Activated CD4-positive, alpha-beta memory T cell treated with anti-CD3 and anti-CD28 coated beads, Interleukin-2, amount 10 ng/mL, durations not matched to agents 7 days and 5 days (primary cell): Measurements from ENCODE around the gene CHIA. TPM values are rescaled to one million over a fixed set of nuclear protein-coding genes. Genes with fewer than 3 reads are reported as not detected.
"Not testable (repeated sequence)": the region's sequence is repeated elsewhere in the genome, so short reads cannot be mapped to it uniquely, and the experiment has no call there.

ENCODE experiments used
- CTCF ChIA-PET: fragments of 350-600 bp; sonication (Branson Sonifier 250); formaldehyde crosslinking; loops from one replicate; lab custom pipeline; 2021; ENCODE audit warnings: antibody characterized with exemption, inconsistent platforms; lab: Charles Lee
- POLR2A ChIA-PET: fragments of 350-600 bp; sonication (Branson Sonifier 250); formaldehyde crosslinking; loops from one replicate; lab custom pipeline; 2021; ENCODE audit warnings: antibody characterized with exemption; lab: Charles Lee
- DNase-seq: peaks from one replicate; pipeline ENCODE4 v3.0.0-alpha.2; 2020
- H3K27ac Mint-ChIP-seq: one replicate; pipeline ENCODE4 v1.8.0; 2021; ENCODE audit warnings: mild to moderate bottlenecking, mixed read lengths
- H3K27me3 Mint-ChIP-seq: one replicate; pipeline ENCODE4 v1.8.0; 2021; ENCODE audit warnings: mixed read lengths
- H3K36me3 Mint-ChIP-seq: one replicate; pipeline ENCODE4 v1.8.0; 2021; ENCODE audit warnings: low read depth, mixed read lengths
- H3K4me1 Mint-ChIP-seq: one replicate; pipeline ENCODE4 v1.8.0; 2021; ENCODE audit warnings: mixed read lengths
- H3K4me3 Mint-ChIP-seq: one replicate; pipeline ENCODE4 v1.8.0; 2021; ENCODE audit warnings: mild to moderate bottlenecking, mixed read lengths
- H3K9me3 Mint-ChIP-seq: one replicate; pipeline ENCODE4 v1.8.0; 2021; ENCODE audit warnings: mixed read lengths
- total RNA-seq, 2 experiments: library from RNA; stranded (reverse); gene quantifications; one replicate each; pipeline ENCODE4 v1.2.3, GENCODE V29; 2021

CHIA gene
- total RNA-seq, 2 experiments from 2014 or later: not detected

DNA sequence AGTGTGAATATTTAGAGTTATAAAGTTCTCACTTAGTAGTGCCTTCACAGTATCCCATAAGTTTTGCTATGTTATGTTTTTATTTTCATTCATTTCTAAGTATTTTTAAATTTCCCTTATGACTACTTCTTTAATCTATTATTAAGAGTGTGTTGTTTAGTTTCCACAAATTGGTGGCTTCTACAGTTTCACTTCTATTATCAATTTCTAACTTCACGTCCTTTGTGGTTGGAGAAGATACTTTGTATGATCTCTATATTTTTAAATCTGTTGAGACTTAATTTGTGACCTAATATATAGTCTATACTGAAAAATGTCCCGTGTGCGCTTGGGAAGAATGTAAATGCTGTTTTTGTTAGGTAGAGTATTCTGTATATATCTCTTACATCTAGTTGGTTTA lies 11.7 kb downstream of the CHIA start:
- H3K4me3 Mint-ChIP-seq: no peak overlapping the region
- DNase-seq: no peak
- POLR2A ChIA-PET: no interaction called here
- H3K4me1 Mint-ChIP-seq: peaks cover 2% of the 10 kb centered on the region
- peaks cover 6% of the 10 kb centered on the region for H3K36me3 Mint-ChIP-seq
- no peak overlapping the region for H3K27ac Mint-ChIP-seq
- CTCF ChIA-PET: no interaction called here
- peaks cover 10% of the 10 kb centered on the region for H3K9me3 Mint-ChIP-seq
- H3K27me3 Mint-ChIP-seq: peaks cover 26% of the 10 kb centered on the region

DNA sequence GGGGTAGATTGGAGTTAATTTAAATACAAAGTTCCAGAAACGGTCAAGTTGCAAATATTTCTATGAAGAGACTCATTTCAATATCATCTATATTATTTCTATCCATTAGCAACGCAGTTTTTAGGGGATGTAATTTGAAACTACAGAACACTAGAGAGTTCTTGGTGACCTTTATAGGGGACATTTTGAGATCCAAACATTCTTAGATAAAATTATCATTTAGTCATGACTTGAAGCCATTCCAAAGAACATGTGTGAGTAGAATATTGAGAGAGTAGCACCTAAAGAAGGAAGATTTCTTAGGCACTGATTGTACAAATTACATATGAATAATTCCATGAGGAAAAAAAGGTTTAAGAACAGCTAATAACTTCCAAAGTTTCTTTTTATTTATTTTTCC lies 19.0 kb downstream of the CHIA start:
- H3K27me3 Mint-ChIP-seq: peaks cover 25% of the 10 kb centered on the region
- no peak for DNase-seq
- ChIA-PET CTCF (no interaction called here), POLR2A (no interaction called here)
- no peaks in the 10 kb centered on the region for H3K9me3 Mint-ChIP-seq
- peaks cover 3% of the 10 kb centered on the region for H3K36me3 Mint-ChIP-seq
- H3K4me1 Mint-ChIP-seq: no peaks in the 10 kb centered on the region
- no peak overlapping the region for H3K4me3 Mint-ChIP-seq
- no peak overlapping the region for H3K27ac Mint-ChIP-seq

DNA sequence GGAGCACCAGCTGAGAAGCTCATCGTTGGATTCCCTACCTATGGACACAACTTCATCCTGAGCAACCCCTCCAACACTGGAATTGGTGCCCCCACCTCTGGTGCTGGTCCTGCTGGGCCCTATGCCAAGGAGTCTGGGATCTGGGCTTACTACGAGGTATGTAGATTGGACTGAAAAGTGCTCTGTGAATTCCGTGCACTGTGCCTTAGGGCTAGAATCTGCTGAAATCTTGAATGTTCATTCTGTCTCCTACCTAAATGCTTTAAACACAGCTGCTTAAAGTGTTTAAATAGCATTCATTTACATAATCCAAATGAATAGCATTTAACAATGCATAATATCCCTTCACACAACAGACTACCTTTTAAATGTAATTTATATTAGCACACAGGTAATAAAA lies 27.9 kb downstream of the CHIA start:
- H3K4me1 Mint-ChIP-seq: peaks cover 6% of the 10 kb centered on the region
- H3K4me3 Mint-ChIP-seq: no peak overlapping the region
- ChIA-PET CTCF (no interaction called here), POLR2A (no interaction called here)
- no peaks in the 10 kb centered on the region for H3K9me3 Mint-ChIP-seq
- no peak for DNase-seq
- H3K36me3 Mint-ChIP-seq: no peaks in the 10 kb centered on the region
- H3K27ac Mint-ChIP-seq: no peak overlapping the region
- peaks cover 5% of the 10 kb centered on the region for H3K27me3 Mint-ChIP-seq

DNA sequence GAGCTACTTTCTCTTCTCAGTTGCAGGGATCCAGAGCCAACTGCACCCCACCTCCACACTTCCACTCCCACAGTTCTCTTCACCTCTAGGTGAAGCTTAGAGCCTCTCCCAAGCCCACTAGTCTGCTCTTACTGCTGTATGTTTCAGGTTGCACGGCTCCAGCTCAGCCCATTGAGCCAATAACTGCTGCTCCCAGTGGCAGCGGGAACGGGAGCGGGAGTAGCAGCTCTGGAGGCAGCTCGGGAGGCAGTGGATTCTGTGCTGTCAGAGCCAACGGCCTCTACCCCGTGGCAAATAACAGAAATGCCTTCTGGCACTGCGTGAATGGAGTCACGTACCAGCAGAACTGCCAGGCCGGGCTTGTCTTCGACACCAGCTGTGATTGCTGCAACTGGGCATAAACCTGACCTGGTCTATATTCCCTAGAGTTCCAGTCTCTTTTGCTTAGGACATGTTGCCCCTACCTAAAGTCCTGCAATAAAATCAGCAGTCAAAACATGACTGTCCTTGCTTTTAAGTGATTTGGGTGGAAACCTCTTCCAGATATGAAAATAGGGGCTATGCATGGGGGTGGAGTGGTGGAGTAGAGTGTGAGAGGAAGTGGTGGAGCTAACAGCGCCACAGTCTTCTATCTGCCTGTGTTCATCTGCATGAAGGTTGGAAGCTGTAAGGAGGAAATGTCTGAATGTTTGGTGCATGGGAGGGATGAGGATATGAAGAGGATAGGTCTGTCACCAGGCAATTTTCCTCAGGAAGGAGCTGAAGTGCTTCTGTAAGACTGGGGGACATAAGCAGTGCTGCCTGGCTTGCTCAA lies 29.6 kb downstream of the CHIA start:
- DNase-seq: no peak
- Mint-ChIP-seq H3K27ac (no peak overlapping the region), H3K9me3 (no peaks in the 10 kb centered on the region), H3K36me3 (no peaks in the 10 kb centered on the region), H3K4me3 (no peak overlapping the region), H3K27me3 (peaks cover under 1% of the 10 kb centered on the region), H3K4me1 (peaks cover 6% of the 10 kb centered on the region)
- POLR2A ChIA-PET: no interaction called here
- CTCF ChIA-PET: interaction anchor here (0.8 kb wide), 1 partner anchor 15 kb away, joined by 7 read pairs; no protein-coding TSS in a partner anchor

DNA sequence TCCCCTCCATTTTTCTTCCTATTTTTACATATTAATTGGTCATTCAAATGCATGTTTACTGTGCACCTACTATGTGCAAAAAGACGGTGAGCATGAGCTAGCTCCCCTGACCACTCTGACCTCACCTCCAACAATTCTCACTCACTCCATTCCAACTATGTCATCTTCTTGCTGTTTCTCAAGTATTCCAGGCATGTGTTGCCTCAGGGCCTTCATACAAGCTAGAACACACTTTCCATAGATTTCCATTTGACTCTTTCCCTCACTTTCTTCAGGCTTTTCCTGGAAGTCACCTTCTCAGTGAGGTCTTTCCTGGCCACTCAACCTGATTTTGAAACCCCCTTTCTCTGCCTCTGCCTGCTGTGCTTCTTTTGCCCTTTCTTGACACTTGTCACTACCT lies 32.6 kb downstream of the CHIA start:
- H3K4me3 Mint-ChIP-seq: no peak overlapping the region
- peaks cover 6% of the 10 kb centered on the region for H3K36me3 Mint-ChIP-seq
- ChIA-PET POLR2A (no interaction called here), CTCF (no interaction called here)
- peaks cover 6% of the 10 kb centered on the region for H3K4me1 Mint-ChIP-seq
- H3K27ac Mint-ChIP-seq: no peak overlapping the region
- peaks cover 8% of the 10 kb centered on the region for H3K27me3 Mint-ChIP-seq
- no peak for DNase-seq
- H3K9me3 Mint-ChIP-seq: peaks cover 7% of the 10 kb centered on the region

DNA sequence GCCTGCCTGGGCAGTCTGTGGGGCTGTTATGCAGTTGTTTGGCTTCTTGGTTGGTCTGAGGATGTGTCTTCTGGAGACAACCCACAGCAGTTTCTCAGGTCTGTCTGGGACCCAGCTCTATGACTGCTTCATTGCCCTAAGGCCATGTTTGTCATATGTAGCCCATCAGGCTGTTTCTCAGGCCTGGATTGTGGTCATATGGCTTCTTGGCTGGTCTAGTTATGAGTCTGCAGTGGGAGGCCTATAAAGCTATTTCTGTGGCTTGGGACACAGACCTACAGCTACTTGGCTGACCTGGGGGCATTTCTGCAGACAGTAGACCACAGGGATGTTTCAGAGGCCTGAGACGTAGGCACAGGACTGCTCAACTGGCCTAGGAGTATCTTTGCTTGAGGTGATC lies 41.5 kb downstream of the CHIA start:
- POLR2A ChIA-PET: interaction anchor here (1.1 kb wide), 2 partner anchors 139 to 149 kb away, joined by 3 read pairs; no protein-coding TSS in a partner anchor
- CTCF ChIA-PET: interaction anchor here (1.0 to 3.8 kb wide), 3 partner anchors 109 to 301 kb away, joined by 3 to 33 read pairs (median 24); no protein-coding TSS in a partner anchor
- H3K27me3 Mint-ChIP-seq: peaks cover 12% of the 10 kb centered on the region
- peaks cover 25% of the 10 kb centered on the region for H3K9me3 Mint-ChIP-seq
- H3K4me1 Mint-ChIP-seq: peaks cover 12% of the 10 kb centered on the region
- peaks cover 10% of the 10 kb centered on the region for H3K36me3 Mint-ChIP-seq
- no peak overlapping the region for H3K27ac Mint-ChIP-seq
- H3K4me3 Mint-ChIP-seq: no peak overlapping the region
- DNase-seq: no peak

DNA sequence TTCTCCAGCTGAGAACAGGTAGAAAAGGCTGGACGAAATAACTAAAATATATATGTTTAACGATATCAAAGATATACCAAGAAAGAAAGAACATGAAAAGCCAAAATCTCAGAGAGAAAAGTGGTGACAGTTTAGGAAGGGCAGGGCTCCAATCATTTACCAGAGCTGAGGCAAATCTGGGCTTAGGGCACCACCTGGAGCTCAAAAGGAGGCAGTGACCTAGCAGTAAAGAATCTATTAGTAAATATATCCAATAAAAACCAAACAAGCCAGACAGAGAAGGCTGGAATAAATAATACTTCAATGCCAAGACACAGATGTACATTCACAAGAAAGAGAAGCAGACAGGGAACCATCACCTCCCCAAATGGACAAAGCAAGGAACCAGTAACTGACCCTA lies 43.5 kb downstream of the CHIA start:
- Mint-ChIP-seq H3K27ac (no peak overlapping the region), H3K4me1 (peaks cover 12% of the 10 kb centered on the region), H3K4me3 (no peak overlapping the region), H3K27me3 (peaks cover 2% of the 10 kb centered on the region), H3K36me3 (peaks cover 1% of the 10 kb centered on the region), H3K9me3 (peaks cover 14% of the 10 kb centered on the region)
- POLR2A ChIA-PET: interaction anchor here (0.7 kb wide), 2 partner anchors 116 to 135 kb away, joined by 3 to 4 read pairs; no protein-coding TSS in a partner anchor
- CTCF ChIA-PET: interaction anchor here (0.6 to 3.8 kb wide), 16 partner anchors 10 to 417 kb away, joined by 3 to 33 read pairs (median 5); partner anchors contain the start of genes CEPT1, DENND2D and DRAM2
- DNase-seq: peak; percentile 58

DNA sequence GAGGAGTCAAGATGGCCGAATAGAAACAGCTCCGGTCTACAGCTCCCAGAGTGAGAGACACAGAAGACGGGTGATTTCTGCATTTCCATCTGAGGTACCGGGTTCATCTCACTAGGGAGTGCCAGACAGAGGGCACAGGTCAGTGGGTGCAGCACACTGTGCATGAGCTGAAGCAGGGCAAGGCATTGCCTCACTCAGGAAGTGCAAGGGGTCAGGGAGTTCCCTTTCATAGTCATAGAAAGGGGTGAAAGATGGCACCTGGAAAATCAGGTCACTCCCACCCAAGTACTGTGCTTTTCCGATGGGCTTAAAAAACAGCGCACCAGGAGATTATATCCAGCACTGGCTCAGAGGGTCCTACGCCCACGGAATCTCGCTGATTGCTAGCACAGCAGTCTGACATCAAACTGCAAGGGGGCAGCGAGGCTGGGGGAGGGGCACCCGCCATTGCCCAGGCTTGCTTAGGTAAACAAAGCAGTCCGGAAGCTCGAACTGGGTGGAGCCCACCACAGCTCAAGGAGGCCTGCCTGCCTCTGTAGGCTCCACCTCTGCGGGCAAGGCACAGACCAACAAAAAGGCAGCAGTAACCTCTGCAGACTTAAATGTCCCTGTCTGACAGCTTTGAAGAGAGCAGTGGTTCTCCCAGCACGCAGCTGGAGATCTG lies 44.7 kb downstream of the CHIA start:
- not testable (repeated sequence) for H3K36me3 Mint-ChIP-seq, H3K27ac Mint-ChIP-seq, H3K9me3 Mint-ChIP-seq, H3K27me3 Mint-ChIP-seq
- H3K4me3 Mint-ChIP-seq: peak overlapping the region; percentile 17
- ChIA-PET POLR2A (interaction anchor here (0.9 to 1.1 kb wide), 3 partner anchors 11 to 153 kb away, joined by 3 read pairs; no protein-coding TSS in a partner anchor), CTCF (interaction anchor here (0.6 to 3.8 kb wide), 10 partner anchors 11 to 304 kb away, joined by 4 to 33 read pairs (median 6); no protein-coding TSS in a partner anchor)
- DNase-seq: peak; percentile 38
- H3K4me1 Mint-ChIP-seq: peaks cover 12% of the 10 kb centered on the region

DNA sequence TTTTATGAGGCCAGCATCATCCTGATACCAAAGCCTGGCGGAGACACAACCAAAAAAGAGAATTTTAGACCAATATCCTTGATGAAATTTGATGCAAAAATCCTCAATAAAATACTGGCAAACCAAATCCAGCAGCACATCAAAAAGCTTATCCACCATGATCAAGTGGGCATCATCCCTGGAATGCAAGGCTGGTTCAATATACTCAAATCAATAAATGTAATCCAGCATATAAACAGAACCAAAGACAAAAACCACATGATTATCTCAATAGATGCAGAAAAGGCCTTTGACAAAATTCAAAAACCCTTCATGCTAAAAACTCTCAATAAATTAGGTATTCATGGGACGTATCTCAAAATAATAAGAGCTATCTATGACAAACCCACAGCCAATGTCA lies 48.2 kb downstream of the CHIA start:
- DNase-seq, H3K9me3 Mint-ChIP-seq, CTCF ChIA-PET, H3K27me3 Mint-ChIP-seq, H3K36me3 Mint-ChIP-seq, H3K4me3 Mint-ChIP-seq, POLR2A ChIA-PET, H3K27ac Mint-ChIP-seq: not testable (repeated sequence)
- H3K4me1 Mint-ChIP-seq: peaks cover 12% of the 10 kb centered on the region

DNA sequence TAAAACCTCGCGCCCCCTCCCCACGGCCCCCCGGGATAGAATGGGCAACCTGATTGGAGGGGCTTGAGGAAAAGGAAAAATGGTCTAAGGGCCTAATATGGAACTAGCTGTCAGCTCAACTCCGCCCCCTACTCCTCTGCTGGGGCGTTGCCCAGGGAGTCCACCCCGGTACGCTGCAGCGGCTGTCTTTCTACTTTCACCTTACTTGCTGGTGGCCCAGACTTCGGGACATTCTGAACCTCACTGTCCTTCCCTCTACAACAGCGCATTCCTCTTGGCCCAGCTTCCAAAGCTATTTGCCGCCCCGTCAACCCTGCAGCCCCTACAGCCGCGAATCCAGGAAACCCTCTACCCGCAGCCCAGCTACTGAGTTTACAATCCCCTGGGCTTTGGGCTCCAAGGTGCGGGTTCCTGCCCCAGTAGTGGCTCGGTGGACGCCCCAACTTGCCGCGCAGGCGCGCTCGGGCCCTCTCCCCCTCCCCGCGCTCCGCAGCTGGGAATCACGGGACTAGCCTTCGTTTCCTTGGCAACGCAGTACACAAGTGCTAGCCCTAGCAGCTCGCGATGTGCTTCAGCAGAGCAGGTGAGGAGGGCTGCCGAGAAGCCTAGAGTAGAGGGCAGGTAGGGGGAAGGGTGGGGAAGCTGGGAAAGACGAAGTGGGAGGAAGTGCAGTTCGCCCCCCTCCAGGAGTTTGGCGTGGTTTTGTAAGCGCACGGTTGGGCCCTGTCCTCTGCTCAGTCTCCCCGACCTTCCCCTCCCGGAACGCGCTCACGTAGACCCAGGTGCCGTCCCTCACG lies 55.6 kb downstream of the CHIA start:
- H3K4me3 Mint-ChIP-seq: peak overlapping the region; percentile 81
- DNase-seq: peak; percentile 83
- CTCF ChIA-PET: interaction anchor here (0.9 to 1.9 kb wide), 5 partner anchors 12 to 148 kb away, joined by 4 to 6 read pairs (median 5); no protein-coding TSS in a partner anchor
- no peaks in the 10 kb centered on the region for H3K36me3 Mint-ChIP-seq
- peaks cover 21% of the 10 kb centered on the region for H3K4me1 Mint-ChIP-seq
- POLR2A ChIA-PET: interaction anchor here (1.0 to 1.6 kb wide), 6 partner anchors 10 to 146 kb away, joined by 3 to 4 read pairs (median 3); partner anchors contain the start of gene DENND2D
- peaks cover 6% of the 10 kb centered on the region for H3K27me3 Mint-ChIP-seq
- peak overlapping the region; percentile 51 for H3K27ac Mint-ChIP-seq
- H3K9me3 Mint-ChIP-seq: no peaks in the 10 kb centered on the region

DNA sequence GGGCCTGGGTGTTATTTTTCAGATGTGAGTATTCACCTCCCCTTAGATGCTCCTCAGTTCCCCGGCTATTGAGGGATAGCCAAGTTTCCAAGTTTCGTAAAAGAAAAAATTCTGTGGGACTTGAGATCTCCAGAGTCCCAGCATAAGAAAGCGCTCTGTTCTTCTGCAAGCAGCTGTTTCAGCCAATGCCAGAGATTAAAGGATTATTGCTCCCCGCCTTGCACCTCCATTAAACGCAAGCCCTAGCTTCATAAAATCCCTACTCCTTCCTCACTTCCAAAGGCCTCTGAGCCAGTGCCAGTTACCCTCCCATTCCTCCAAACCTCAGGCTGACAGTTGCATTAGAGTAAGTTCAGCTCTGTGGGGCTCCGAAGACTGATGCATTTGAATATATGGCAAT lies 56.4 kb downstream of the CHIA start:
- H3K4me3 Mint-ChIP-seq: peak overlapping the region; percentile 81
- no peak overlapping the region for H3K27ac Mint-ChIP-seq
- no peaks in the 10 kb centered on the region for H3K36me3 Mint-ChIP-seq
- H3K4me1 Mint-ChIP-seq: peaks cover 21% of the 10 kb centered on the region
- no peak for DNase-seq
- peaks cover 6% of the 10 kb centered on the region for H3K27me3 Mint-ChIP-seq
- ChIA-PET CTCF (interaction anchor here (0.9 to 1.9 kb wide), 5 partner anchors 53 to 317 kb away, joined by 3 to 5 read pairs (median 4); no protein-coding TSS in a partner anchor), POLR2A (interaction anchor here (1.0 to 1.6 kb wide), 5 partner anchors 9 to 147 kb away, joined by 3 to 4 read pairs (median 3); partner anchors contain the start of gene DENND2D)
- H3K9me3 Mint-ChIP-seq: no peaks in the 10 kb centered on the region

DNA sequence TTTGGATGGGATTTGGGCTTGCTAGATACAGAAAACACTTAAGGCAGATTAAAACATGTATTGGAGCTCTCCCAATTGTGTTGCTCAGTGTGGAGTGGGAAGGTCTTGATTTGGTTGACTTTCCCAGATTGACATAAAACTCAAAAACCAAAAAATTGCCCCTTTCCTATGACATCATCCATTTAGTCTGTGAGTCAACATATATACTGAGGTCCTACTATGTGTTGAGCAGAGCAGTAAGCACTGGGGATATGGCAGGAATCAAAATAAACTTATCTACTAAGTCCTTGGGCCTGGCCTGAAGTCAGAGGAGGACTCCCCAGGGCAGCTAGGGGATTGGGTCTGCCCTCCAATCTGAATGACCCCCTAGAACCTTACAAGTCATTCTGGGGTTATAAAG lies 61.0 kb downstream of the CHIA start:
- no peaks in the 10 kb centered on the region for H3K36me3 Mint-ChIP-seq
- H3K4me3 Mint-ChIP-seq: no peak overlapping the region
- no peak for DNase-seq
- no peak overlapping the region for H3K27ac Mint-ChIP-seq
- ChIA-PET POLR2A (no interaction called here), CTCF (no interaction called here)
- no peaks in the 10 kb centered on the region for H3K9me3 Mint-ChIP-seq
- H3K4me1 Mint-ChIP-seq: peaks cover 23% of the 10 kb centered on the region
- H3K27me3 Mint-ChIP-seq: peaks cover 6% of the 10 kb centered on the region
